ENCODE measurements around the gene NCCRP1.

GRCh38 chr19:39190768-39191167 lies 6.0 kb upstream of the NCCRP1 start:
- TF ChIP-seq, protein P1, sequence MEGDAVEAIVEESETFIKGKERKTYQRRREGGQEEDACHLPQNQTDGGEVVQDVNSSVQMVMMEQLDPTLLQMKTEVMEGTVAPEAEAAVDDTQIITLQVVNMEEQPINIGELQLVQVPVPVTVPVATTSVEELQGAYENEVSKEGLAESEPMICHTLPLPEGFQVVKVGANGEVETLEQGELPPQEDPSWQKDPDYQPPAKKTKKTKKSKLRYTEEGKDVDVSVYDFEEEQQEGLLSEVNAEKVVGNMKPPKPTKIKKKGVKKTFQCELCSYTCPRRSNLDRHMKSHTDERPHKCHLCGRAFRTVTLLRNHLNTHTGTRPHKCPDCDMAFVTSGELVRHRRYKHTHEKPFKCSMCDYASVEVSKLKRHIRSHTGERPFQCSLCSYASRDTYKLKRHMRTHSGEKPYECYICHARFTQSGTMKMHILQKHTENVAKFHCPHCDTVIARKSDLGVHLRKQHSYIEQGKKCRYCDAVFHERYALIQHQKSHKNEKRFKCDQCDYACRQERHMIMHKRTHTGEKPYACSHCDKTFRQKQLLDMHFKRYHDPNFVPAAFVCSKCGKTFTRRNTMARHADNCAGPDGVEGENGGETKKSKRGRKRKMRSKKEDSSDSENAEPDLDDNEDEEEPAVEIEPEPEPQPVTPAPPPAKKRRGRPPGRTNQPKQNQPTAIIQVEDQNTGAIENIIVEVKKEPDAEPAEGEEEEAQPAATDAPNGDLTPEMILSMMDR (IDR thresholded peaks at IDR 0.05; ENCODE audit: low read depth, low read length, poor library complexity, severe bottlenecking) = no peak
- no peak for TF ChIP-seq EZH2phosphoT487 (IDR thresholded peaks at IDR 0.05; ENCODE audit: borderline replicate concordance, low read length)
